Astrocyte of the cerebellum (primary cell): ENCODE measurements around the gene RNF224.

Experiments
- DNase-seq: peaks from one replicate; pipeline ENCODE4 v3.0.0-alpha.2; 2011; ENCODE audit warnings: low read depth
- H3K4me3 ChIP-seq: 2 replicates; pipeline ENCODE4 v1.5.1; 2011; ENCODE audit warnings: mild to moderate bottlenecking, low read depth, low read length, moderate library complexity
- in situ Hi-C: cut with HindIII; loops from 2 replicates; pipeline ENCODE4 v1.10.0; 2017; ENCODE audit warnings: low sequenced_read_pairs
- TF ChIP-seq, protein P1 (sequence below): IDR thresholded peaks from 2 replicates; pipeline ENCODE4 v1.5.1; 2012; ENCODE audit warnings: low read length, low read depth, moderate library complexity, mild to moderate bottlenecking; ENCODE audit errors: missing control alignments

The RNF224 gene

DNA sequence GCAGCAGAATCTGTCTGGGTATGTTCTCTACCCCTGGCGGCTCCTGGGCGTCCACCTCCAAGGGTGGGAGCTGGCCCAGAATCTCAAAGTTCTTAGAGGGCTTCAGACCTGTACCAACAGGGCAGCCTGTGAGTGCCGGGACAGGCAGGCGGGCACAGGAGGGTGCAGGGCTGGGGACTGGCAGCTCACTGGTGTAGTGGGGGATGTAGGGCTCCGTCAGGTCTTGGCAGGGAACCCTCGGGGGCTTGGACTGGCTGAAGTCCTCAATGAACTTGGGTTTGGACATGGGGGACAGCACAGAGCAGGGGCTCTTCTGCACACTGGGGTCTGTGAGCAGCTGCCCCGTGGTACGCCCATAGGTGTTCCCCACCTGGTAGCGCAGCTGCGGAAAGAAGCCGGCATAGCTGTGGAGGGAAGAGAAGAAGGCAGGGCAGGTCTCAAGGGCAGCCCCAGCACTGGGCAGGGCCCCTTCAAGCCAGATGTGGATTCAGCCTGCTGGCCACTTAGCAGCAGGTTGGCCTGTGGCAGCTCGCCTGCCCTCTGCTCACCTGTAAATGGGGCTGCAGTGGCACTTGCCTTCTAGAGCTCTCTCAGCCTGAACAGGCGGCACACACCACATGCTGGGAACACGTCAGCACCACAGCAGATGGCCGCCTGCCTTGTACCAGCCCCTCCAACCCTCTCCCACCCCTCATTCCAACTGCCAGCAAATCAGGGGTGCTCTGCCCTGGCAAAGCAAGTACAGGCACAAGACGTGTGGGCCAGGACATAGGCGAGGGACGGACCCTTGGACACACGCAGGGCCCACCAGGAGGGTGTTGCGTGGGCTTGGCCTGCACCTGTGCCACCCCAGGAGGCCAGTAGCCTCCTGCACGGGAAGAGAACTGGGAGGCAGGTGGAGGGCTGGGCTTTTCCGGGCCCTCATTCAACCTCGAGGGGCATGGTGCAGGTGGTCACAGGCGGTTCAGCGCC lies 18.4 kb downstream of the RNF224 start:
- H3K4me3 ChIP-seq: no peak overlapping the region
- TF ChIP-seq, protein P1, sequence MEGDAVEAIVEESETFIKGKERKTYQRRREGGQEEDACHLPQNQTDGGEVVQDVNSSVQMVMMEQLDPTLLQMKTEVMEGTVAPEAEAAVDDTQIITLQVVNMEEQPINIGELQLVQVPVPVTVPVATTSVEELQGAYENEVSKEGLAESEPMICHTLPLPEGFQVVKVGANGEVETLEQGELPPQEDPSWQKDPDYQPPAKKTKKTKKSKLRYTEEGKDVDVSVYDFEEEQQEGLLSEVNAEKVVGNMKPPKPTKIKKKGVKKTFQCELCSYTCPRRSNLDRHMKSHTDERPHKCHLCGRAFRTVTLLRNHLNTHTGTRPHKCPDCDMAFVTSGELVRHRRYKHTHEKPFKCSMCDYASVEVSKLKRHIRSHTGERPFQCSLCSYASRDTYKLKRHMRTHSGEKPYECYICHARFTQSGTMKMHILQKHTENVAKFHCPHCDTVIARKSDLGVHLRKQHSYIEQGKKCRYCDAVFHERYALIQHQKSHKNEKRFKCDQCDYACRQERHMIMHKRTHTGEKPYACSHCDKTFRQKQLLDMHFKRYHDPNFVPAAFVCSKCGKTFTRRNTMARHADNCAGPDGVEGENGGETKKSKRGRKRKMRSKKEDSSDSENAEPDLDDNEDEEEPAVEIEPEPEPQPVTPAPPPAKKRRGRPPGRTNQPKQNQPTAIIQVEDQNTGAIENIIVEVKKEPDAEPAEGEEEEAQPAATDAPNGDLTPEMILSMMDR: no peak
- DNase-seq: no peak
- in situ Hi-C loops: no loop called here

DNA sequence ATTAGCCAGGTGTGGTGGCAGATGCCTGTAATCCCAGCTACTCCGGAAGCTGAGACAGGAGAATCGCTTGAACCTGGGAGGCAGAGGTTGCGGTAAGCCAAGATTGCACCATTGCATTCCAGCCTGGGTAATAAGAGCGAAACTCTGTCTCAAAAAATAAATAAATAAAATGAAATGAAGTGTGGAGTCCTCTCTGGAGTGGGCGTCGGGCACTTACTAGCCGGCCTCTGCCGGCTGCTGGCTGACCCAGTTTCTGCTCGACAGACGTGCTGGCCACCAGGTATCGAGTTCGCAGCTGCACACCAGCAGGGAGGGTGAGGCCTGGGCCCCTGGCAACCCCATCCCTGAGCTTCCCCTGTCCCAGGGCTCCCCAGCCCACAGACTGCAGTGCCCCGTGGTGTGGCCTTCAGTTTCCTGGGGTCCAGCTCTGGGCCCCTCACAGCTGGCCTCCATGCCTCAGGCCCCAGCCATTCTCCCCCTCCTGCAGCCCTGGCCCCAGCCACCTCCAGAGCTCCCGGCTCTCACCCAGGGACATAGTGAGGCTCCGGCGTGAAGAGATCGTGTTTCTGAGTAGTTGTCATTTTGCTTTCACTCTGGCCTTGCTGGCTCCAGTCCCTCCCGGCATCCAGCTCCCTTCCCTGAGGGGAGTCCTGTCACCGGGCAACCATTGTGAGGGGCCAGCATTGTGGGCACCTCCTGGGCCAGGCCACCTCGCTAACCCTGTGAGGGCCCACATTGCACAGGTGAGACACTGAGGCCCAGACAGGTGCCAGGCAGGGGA lies 20.0 kb downstream of the RNF224 start:
- H3K4me3 ChIP-seq: no peak overlapping the region
- in situ Hi-C loops: no loop called here
- DNase-seq: no peak
- TF ChIP-seq, protein P1: no peak

DNA sequence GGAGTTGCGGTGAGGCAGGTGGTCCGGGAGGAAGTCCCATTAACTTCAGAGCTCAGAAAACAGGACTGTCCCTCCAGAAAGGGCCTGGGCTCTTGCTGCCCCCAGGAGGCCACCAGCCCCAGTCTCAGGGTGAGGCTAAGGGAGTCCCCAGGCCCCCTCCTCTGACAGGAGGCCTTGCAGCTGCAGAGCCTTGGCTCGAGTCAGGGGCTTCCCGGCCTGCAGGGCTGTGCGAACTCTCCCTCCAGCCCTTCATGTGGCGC lies 20.5 kb downstream of the RNF224 start:
- in situ Hi-C loops: no loop called here
- no peak overlapping the region for H3K4me3 ChIP-seq
- TF ChIP-seq, protein P1: no peak

DNA sequence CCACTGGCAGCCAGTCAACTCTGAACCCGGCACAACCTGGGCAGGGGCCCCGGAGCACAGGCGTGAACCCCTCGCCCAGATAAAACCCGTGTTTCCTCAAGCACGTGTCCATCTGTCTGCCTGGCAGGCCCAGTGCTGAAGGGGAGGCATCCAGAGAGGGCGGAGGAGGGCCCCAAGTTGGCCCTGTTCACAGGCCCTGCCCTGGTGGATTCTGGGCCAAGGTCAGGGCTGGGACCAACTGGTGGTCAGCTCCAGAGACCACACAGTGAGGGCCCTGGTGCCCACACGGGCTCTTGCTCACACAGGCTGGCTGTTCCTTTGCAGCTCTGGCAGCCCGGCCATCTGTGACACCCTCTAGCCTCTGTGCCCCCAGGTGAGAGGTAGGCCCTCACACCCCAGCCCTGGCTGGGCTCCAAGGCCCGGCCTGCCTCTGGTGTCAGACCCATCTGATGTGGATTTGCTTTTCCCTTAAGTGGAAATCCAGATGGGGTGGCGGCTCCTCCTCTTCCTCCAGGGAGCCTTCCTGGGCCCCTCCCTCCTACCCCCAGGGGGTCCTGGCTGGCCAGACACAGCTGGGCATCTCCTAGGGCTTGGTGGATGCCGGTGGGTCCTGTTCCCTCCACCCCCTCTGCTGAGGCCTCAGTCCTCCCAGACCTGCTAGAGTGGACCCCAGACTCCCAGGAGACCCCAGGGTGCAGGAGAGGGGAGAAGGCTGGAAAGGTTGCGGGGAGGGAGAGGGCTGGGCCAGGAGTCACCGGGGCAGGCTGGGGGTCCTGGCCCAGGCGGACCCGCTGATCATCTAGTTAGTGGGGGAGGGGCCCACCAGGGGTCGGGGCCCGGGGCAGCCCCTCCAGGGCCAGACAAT lies 23.3 kb downstream of the RNF224 start:
- in situ Hi-C loops: no loop called here
- TF ChIP-seq, protein P1: no peak
- no peak overlapping the region for H3K4me3 ChIP-seq
- no peak for DNase-seq

More for the DNA sequence above, 20.5 kb downstream of the RNF224 start:
- no peak for DNase-seq

DNA sequence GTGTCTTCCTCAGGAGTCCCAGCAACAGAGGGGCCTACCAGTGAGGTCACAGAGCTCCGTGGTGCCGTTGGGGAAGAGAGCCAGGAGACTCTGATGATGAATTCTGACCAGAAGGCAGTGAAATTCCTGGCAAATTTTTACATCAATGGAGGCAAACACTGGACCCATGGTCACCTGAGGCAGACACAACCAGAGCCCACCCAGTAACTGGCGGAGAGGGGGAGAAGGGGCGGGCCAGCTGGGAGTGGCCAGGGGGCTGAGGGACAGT lies 23.8 kb downstream of the RNF224 start, which contains the start of gene STPG3:
Gene STPG3, plus strand, starts transcription at position 93 of the 268 bp plus-strand sequence. Its CDS starts 1 bp downstream, at position 94.
- H3K4me3 ChIP-seq: no peak within 1 kb of the TSS
- DNase-seq: no peak
- in situ Hi-C loops: no loop called here
- TF ChIP-seq, protein P1: no peak
